Measurements from ENCODE around the gene NSUN4. TPM values are rescaled to one million over a fixed set of nuclear protein-coding genes. Genes with fewer than 3 reads are reported as not detected.

The NSUN4 gene
- total RNA-seq, 2 experiments from 2014 or later: 34.9 to 36.7 TPM

- CTCF ChIA-PET: interaction anchor here (1.0 kb wide), 1 partner anchor 40 kb away, joined by 3 read pairs; the partner anchor contains the start of gene NSUN4
- peak overlapping the region; percentile 98 for H3K27ac Mint-ChIP-seq
- Histone ChIP-seq H3K9me3 (ENCODE audit: control insufficient read depth in 1 of 2, insufficient read depth in 1 of 2, low read length in 2 of 2) (no peaks in the 10 kb centered on the region), H3K4me1 (ENCODE audit: insufficient read depth, low read length) (peaks cover 41% of the 10 kb centered on the region), H3K4me3 (ENCODE audit: low read length) (peak overlapping the region; percentile 98), H3K36me3 (ENCODE audit: insufficient read depth, low read length) (peaks cover 21% of the 10 kb centered on the region), H3K27me3 (ENCODE audit: control insufficient read depth in 1 of 2, insufficient read depth in 2 of 2, low read length in 2 of 2) (no peaks in the 10 kb centered on the region), H3K27ac (ENCODE audit: low read depth in 1 of 2, low read length in 2 of 2) (no peak overlapping the region)
- DNase-seq (no peak), ATAC-seq (ENCODE audit: poor library complexity) (no peak)
- H3K4me3 Mint-ChIP-seq: peak overlapping the region; percentile 100
- TF ChIP-seq CTCF (IDR thresholded peaks at IDR 0.05): no peak
- POLR2A ChIA-PET: no interaction called here
- H3K4me1 Mint-ChIP-seq (ENCODE audit: low read depth): peaks cover 48% of the 10 kb centered on the region
- H3K27me3 Mint-ChIP-seq: no peaks in the 10 kb centered on the region
- intact Hi-C loops (cut with DNase I, micrococcal nuclease): loop anchor here in 1 of 2 experiments (5.0 to 10.0 kb wide), 3 partner anchors 104 to 1626 kb away; partner anchors contain the start of genes ARMH1, GPBP1L1, POMGNT1 and TMEM53
- no peaks in the 10 kb centered on the region for H3K9me3 Mint-ChIP-seq
- H3K36me3 Mint-ChIP-seq (ENCODE audit: low read depth): peaks cover 45% of the 10 kb centered on the region
Measured at GRCh38 chr1:46300673-46301405, 39.8 kb upstream of the NSUN4 start.

GRCh38 chr1:46301406-46301807, 39.2 kb upstream of the NSUN4 start:
- peaks cover 46% of the 10 kb centered on the region for H3K4me1 ChIP-seq (ENCODE audit: insufficient read depth, low read length)
- peaks cover 40% of the 10 kb centered on the region for H3K36me3 Mint-ChIP-seq (ENCODE audit: low read depth)
- ATAC-seq (ENCODE audit: poor library complexity) (no peak), DNase-seq (peak in 3 of 14 experiments; percentile 3 to 9 (median 7))
- ChIA-PET CTCF (interaction anchor here (1.0 kb wide), 1 partner anchor 39 kb away, joined by 3 read pairs; the partner anchor contains the start of gene NSUN4), POLR2A (no interaction called here)
- no peak for TF ChIP-seq CTCF (IDR thresholded peaks at IDR 0.05)
- peaks cover 18% of the 10 kb centered on the region for H3K36me3 ChIP-seq (ENCODE audit: insufficient read depth, low read length)
- H3K9me3 ChIP-seq (ENCODE audit: control insufficient read depth in 1 of 2, insufficient read depth in 1 of 2, low read length in 2 of 2): no peaks in the 10 kb centered on the region
- H3K27me3 ChIP-seq (ENCODE audit: control insufficient read depth in 1 of 2, insufficient read depth in 2 of 2, low read length in 2 of 2): no peaks in the 10 kb centered on the region
- H3K4me3 Mint-ChIP-seq: peak overlapping the region; percentile 100
- peak overlapping the region; percentile 98 for H3K4me3 ChIP-seq (ENCODE audit: low read length)
- H3K4me1 Mint-ChIP-seq (ENCODE audit: low read depth): peaks cover 52% of the 10 kb centered on the region
- peak overlapping the region; percentile 98 for H3K27ac Mint-ChIP-seq
- H3K27me3 Mint-ChIP-seq: no peaks in the 10 kb centered on the region
- H3K27ac ChIP-seq (ENCODE audit: low read depth in 1 of 2, low read length in 2 of 2): no peak overlapping the region
- intact Hi-C loops (cut with DNase I, micrococcal nuclease): loop anchor here in 1 of 2 experiments (5.0 to 10.0 kb wide), 3 partner anchors 104 to 1627 kb away; partner anchors contain the start of genes ARMH1, GPBP1L1, POMGNT1 and TMEM53
- no peaks in the 10 kb centered on the region for H3K9me3 Mint-ChIP-seq

GRCh38 chr1:46301808-46302640, 38.6 kb upstream of the NSUN4 start:
- POLR2A ChIA-PET: interaction anchor here (1.1 to 1.5 kb wide), 4 partner anchors 7 to 1032 kb away, joined by 4 to 7 read pairs (median 6); partner anchors contain the start of gene CMPK1
- Mint-ChIP-seq H3K27ac (peak overlapping the region; percentile 98), H3K4me1 (ENCODE audit: low read depth) (peaks cover 52% of the 10 kb centered on the region), H3K9me3 (no peaks in the 10 kb centered on the region), H3K4me3 (peak overlapping the region; percentile 100), H3K36me3 (ENCODE audit: low read depth) (peaks cover 33% of the 10 kb centered on the region), H3K27me3 (no peaks in the 10 kb centered on the region)
- H3K9me3 ChIP-seq (ENCODE audit: control insufficient read depth in 1 of 2, insufficient read depth in 1 of 2, low read length in 2 of 2): no peaks in the 10 kb centered on the region
- intact Hi-C loops (cut with DNase I, micrococcal nuclease): loop anchor here (2.0 to 10.0 kb wide), 6 partner anchors 39 to 1627 kb away; partner anchors contain the start of genes ARMH1 (in 1 of the 2), GPBP1L1 (in 1 of the 2), NSUN4 (in 1 of the 2) and POMGNT1 (in 1 of the 2)
- peak overlapping the region; percentile 98 for H3K4me3 ChIP-seq (ENCODE audit: low read length)
- peak overlapping the region; percentile 69 to 91 for H3K27ac ChIP-seq (ENCODE audit: low read depth in 1 of 2, low read length in 2 of 2)
- ATAC-seq (ENCODE audit: poor library complexity): no peak
- no peaks in the 10 kb centered on the region for H3K27me3 ChIP-seq (ENCODE audit: control insufficient read depth in 1 of 2, insufficient read depth in 2 of 2, low read length in 2 of 2)
- CTCF ChIA-PET: interaction anchor here (1.5 to 2.8 kb wide), 2 partner anchors 39 to 46 kb away, joined by 17 to 29 read pairs; partner anchors contain the start of gene NSUN4
- H3K4me1 ChIP-seq (ENCODE audit: insufficient read depth, low read length): peaks cover 52% of the 10 kb centered on the region
- peak; percentile 15 to 73 (median 39) for DNase-seq
- peak; percentile 30 for TF ChIP-seq CTCF (IDR thresholded peaks at IDR 0.05)
- peaks cover 12% of the 10 kb centered on the region for H3K36me3 ChIP-seq (ENCODE audit: insufficient read depth, low read length)
